ENCODE data around the gene ZBTB44.
A peak's percentile ranks its signal among the peaks of the same experiment; 100 is the strongest.
"Not testable (repeated sequence)": the region's sequence is repeated elsewhere in the genome, so short reads cannot be mapped to it uniquely, and the experiment has no call there.

Gene ZBTB44

GRCh38 chr11:130234315-130234714 lies 80.4 kb downstream of the ZBTB44 start:
- no peak for TF ChIP-seq CTCF (conservative IDR thresholded peaks at IDR 0.05)
- no peak for TF ChIP-seq ZFX (IDR thresholded peaks at IDR 0.05)
- H3K27ac ChIP-seq, result no peak overlapping the region

DNA sequence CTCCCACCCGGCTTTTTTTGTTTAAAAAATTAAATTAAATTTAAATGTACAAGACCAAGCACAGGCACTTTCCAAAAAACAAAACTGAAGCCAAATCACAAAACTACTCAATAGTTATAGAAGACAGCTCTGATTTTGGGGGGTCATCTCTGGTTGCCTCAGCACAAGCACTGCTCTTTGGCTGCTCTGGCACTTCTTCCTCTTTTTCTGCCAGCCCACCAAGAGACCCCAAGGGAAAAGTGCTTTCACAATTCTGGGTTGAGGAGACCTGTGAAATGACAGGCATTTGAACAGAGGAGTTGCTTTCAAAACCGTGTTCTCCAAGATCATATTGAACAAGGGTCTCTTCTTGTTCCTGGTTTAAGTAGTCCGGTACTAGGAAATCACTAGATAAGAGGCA lies 80.8 kb downstream of the ZBTB44 start:
- not testable (repeated sequence) for H3K27ac ChIP-seq

DNA sequence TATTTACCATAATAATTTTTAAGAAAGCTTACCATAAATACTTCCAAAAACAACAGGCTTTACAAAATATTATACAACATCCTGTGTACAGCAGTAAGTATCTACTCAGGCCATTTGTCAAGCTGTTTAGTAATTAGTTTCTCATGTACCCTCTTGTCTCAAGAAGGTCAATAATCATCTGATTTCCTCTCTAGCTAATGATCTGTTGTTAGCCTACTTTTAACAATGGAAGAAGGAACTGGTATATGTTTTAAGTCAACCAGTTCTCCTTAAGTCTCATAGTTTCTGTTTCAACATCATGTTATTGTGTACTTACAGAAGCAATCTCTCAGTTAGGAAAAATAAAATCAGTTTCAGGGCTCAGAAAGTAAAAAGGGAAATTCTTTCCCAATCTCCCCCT lies 81.2 kb downstream of the ZBTB44 start:
- H3K27ac ChIP-seq, result not testable (repeated sequence)

DNA sequence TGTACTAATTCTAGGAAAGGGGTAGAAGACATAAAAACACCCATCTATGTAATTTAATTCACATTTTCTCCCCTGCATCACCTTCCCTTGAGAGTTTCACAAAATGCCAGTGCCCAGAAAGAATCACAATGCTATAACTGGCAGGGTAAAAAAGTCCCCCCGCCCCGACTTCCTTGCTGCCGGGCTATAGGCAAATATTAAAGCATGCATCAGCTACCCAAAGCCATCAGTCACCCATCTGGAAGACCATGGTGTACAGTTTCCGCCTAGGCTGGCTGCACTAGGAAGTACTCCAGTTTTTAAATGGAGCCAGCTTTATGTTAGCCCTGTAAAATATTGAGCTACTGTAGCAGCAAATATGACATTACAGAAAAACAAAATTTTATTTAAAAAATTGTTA lies 87.3 kb downstream of the ZBTB44 start:
- TF ChIP-seq CTCF (conservative IDR thresholded peaks at IDR 0.05) (no peak), ZFX (IDR thresholded peaks at IDR 0.05) (no peak)
- no peak overlapping the region for H3K27ac ChIP-seq

DNA sequence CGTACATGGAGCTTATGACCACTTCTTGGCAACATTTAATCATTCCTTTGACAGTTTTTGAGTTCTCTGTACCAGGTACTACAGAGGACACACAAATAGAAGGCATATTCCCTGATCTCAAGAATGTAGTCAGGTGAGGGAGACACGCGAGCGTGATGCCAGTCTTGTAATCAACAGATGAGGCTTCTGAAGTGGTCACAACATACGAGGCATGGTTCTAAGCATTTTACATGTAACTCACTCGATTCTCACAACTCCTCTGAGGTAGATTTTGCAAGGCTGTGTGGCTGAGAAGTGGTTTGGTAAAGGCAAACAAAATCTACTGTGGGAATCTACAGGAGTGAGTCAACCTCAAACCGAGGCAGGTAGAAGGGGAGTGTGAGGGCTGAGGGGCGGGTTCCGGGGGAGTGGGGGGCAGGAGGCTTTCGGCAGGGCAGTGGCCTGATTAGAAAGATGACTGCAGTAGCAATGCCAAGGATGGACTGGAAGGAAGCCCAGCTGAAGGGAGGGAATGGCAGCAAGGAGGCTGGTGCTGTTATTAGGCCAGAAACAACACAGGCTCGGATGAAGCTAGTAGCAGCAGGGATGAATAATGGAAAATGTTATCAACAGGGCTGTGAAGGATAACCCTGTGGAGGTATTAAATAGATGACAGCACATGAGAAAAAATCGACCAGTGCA lies 91.3 kb downstream of the ZBTB44 start:
- H3K27ac ChIP-seq, result no peak overlapping the region
- TF ChIP-seq ZFX (IDR thresholded peaks at IDR 0.05) (no peak), CTCF (conservative IDR thresholded peaks at IDR 0.05) (no peak)

DNA sequence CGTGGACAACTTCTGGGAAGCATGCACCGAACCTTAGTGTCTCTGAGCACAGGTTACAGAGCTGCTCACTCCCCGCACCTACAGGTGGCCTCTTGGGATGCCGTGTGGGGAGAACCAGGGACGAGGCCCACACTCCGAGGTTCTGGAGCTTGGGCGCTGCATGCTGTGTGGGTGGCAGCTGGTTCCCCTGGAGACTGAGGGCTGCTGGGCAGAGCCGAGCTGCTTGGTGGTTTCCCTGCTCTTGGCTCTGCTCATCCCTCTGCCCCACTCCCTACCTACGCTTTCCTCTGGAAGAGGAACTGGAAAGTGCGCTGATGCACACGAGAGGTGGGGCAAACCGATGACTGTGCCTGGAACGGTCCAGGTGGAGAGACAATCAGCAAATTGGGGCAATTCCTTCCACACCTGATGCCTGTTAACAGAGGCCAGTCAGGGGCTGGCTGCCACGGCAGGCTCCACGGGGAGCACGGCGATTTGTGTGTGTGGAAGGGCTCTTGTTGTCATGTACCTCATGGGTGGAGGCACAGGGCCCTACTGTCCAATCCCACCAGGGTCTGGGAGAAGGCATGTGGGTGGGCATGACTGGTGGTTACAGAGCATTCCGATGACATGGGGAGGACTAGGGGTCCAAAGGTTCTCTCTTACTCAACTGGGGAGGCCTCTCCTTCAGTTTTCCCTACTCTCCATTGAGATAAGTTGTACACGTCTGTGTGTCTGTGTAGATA lies 94.2 kb downstream of the ZBTB44 start:
- no peak overlapping the region for H3K27ac ChIP-seq
- TF ChIP-seq ZFX (IDR thresholded peaks at IDR 0.05) (no peak), CTCF (conservative IDR thresholded peaks at IDR 0.05) (no peak)

DNA sequence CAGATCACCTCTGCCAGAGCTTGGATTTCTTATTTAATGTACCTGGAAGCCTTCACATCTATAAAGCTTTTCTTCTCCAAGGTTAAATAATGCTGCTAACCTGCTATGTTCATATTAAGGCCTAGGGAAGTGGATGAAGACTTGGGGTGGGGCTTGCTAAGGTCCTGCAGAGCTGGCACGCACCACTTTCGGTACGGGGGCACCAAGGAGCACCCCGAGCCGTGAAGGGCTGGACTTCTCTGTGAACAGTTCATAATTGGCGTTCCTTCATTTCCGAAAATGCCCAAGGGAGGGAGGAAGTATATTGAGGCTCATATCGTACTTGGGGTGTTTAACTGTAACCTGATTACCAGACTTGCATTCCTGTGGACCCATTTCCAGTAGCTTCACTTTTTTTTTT lies 95.6 kb downstream of the ZBTB44 start:
- H3K27ac ChIP-seq, result no peak overlapping the region
- TF ChIP-seq CTCF (conservative IDR thresholded peaks at IDR 0.05) (no peak), ZFX (IDR thresholded peaks at IDR 0.05) (no peak)

- no peak for TF ChIP-seq CTCF (conservative IDR thresholded peaks at IDR 0.05)
- H3K27ac ChIP-seq, result peak overlapping the region; percentile 23; the same call in 1 of the 2 replicates
These were observed 96.1 kb downstream of the ZBTB44 start for GRCh38 chr11:130218501-130219070.

Measured in C4-2B (cell line).